ENCODE results near the gene SETD3.

The SETD3 gene

GRCh38 chr14:99517643-99518381 lies 37.2 kb upstream of the SETD3 start:
- Histone ChIP-seq H3K27me3 (ENCODE audit: insufficient read depth, poor library complexity, severe bottlenecking) (no peaks in the 10 kb centered on the region), H3K9me3 (ENCODE audit: severe bottlenecking) (no peaks in the 10 kb centered on the region), H3K4me1 (ENCODE audit: insufficient read depth, poor library complexity, severe bottlenecking) (peaks cover 4% of the 10 kb centered on the region), H3K27ac (ENCODE audit: poor library complexity, severe bottlenecking) (no peak overlapping the region), H3K36me3 (ENCODE audit: low read depth) (peaks cover 31% of the 10 kb centered on the region), H3K4me3 (ENCODE audit: severe bottlenecking) (no peak overlapping the region)
- no peak for DNase-seq (ENCODE audit: low spot score)
- TF ChIP-seq CTCF (IDR thresholded peaks at IDR 0.05; ENCODE audit: poor library complexity, severe bottlenecking) = no peak
- ATAC-seq (ENCODE audit: low read depth) = no peak

GRCh38 chr14:99516871-99517642 lies 36.4 kb upstream of the SETD3 start:
- Histone ChIP-seq H3K27me3 (ENCODE audit: insufficient read depth, poor library complexity, severe bottlenecking) (no peaks in the 10 kb centered on the region), H3K4me3 (ENCODE audit: severe bottlenecking) (no peak overlapping the region), H3K27ac (ENCODE audit: poor library complexity, severe bottlenecking) (no peak overlapping the region), H3K9me3 (ENCODE audit: severe bottlenecking) (no peaks in the 10 kb centered on the region), H3K36me3 (ENCODE audit: low read depth) (peaks cover 34% of the 10 kb centered on the region), H3K4me1 (ENCODE audit: insufficient read depth, poor library complexity, severe bottlenecking) (no peaks in the 10 kb centered on the region)
- ATAC-seq (ENCODE audit: low read depth) (no peak), DNase-seq (ENCODE audit: low spot score) (peak; percentile 73)
- no peak for TF ChIP-seq CTCF (IDR thresholded peaks at IDR 0.05; ENCODE audit: poor library complexity, severe bottlenecking)

GRCh38 chr14:99516156-99516870 lies 35.7 kb upstream of the SETD3 start:
- Histone ChIP-seq H3K9me3 (ENCODE audit: severe bottlenecking) (no peaks in the 10 kb centered on the region), H3K27me3 (ENCODE audit: insufficient read depth, poor library complexity, severe bottlenecking) (no peaks in the 10 kb centered on the region), H3K4me1 (ENCODE audit: insufficient read depth, poor library complexity, severe bottlenecking) (no peaks in the 10 kb centered on the region), H3K36me3 (ENCODE audit: low read depth) (peaks cover 39% of the 10 kb centered on the region), H3K27ac (ENCODE audit: poor library complexity, severe bottlenecking) (no peak overlapping the region), H3K4me3 (ENCODE audit: severe bottlenecking) (no peak overlapping the region)
- ATAC-seq (ENCODE audit: low read depth) (no peak), DNase-seq (ENCODE audit: low spot score) (peak; percentile 72)
- TF ChIP-seq CTCF (IDR thresholded peaks at IDR 0.05; ENCODE audit: poor library complexity, severe bottlenecking) = no peak

- Histone ChIP-seq H3K4me1 (ENCODE audit: insufficient read depth, poor library complexity, severe bottlenecking) (no peaks in the 10 kb centered on the region), H3K4me3 (ENCODE audit: severe bottlenecking) (no peak overlapping the region), H3K27ac (ENCODE audit: poor library complexity, severe bottlenecking) (no peak overlapping the region), H3K9me3 (ENCODE audit: severe bottlenecking) (no peaks in the 10 kb centered on the region), H3K27me3 (ENCODE audit: insufficient read depth, poor library complexity, severe bottlenecking) (no peaks in the 10 kb centered on the region), H3K36me3 (ENCODE audit: low read depth) (peaks cover 46% of the 10 kb centered on the region)
- DNase-seq (ENCODE audit: low spot score) (no peak), ATAC-seq (ENCODE audit: low read depth) (no peak)
- no peak for TF ChIP-seq CTCF (IDR thresholded peaks at IDR 0.05; ENCODE audit: poor library complexity, severe bottlenecking)
Measured at GRCh38 chr14:99515301-99516155, 34.9 kb upstream of the SETD3 start.
